GM12892 (cell line): ENCODE results near the gene KCNIP4.
"Not testable (repeated sequence)": the region's sequence is repeated elsewhere in the genome, so short reads cannot be mapped to it uniquely, and the experiment has no call there.

Source experiments
- DNase-seq: peaks from one replicate; pipeline ENCODE4 v3.0.0; 2011; ENCODE audit not compliant: insufficient read length
- FAIRE-seq: peaks from 2 replicates; lab custom pipeline; 2011; peaks lifted over from hg19 to GRCh38; lab: Jason Lieb, UNC
- POLR2A ChIP-seq: IDR thresholded peaks from 2 replicates; pipeline ENCODE4 v1.6.1; 2011; ENCODE audit warnings: low read depth, low read length, control low read depth
- POLR2AphosphoS5 ChIP-seq: IDR thresholded peaks from 2 replicates; pipeline ENCODE4 v1.6.1; 2011; ENCODE audit warnings: low read depth, low read length, control low read depth
- TAF1 ChIP-seq: IDR thresholded peaks from 2 replicates; pipeline ENCODE4 v1.6.1; 2011; ENCODE audit warnings: low read depth, mild to moderate bottlenecking, control low read depth, low read length, borderline replicate concordance

Gene KCNIP4

DNA sequence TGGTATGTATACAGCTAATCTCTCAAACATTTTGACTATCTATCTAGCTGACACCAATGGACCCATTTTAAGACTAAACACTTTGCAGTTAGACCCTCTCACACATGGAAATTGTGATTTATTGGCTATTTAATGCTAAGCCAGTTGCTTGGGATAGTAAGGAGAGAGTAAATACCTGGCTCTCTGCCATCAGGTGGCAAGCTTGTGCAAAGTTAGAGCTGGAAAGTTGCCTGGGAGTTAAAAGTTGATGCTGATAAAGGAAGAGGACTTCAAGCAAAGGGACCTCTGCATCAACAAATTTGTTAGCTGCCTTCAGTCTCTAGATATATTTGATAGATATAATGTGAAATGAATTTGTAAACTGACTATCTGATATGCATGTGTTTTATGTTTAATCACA lies 1187.2 kb downstream of the KCNIP4 start:
- DNase-seq (no peak), FAIRE-seq (no peak)
- TF ChIP-seq POLR2AphosphoS5 (no peak), POLR2A (no peak), TAF1 (no peak)

DNA sequence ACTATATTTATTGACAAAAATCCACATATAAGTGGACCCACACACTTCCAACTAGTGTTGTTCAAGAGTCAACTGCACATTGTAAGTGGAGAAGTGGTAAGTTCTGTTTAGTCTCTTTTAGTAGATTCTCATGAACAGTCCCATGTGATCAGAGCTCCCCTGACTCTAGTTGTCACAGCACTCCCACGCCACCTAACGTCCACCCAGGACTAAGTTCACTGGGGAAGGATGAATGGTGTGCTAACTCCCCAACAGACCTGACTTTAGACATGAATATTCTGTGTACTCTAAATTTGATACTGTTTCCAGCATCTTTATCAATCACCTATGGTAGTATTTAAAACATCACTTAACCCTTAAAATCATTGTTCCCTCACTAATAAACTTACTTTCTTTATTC lies 1188.5 kb downstream of the KCNIP4 start:
- DNase-seq: no peak
- no peak for FAIRE-seq

DNA sequence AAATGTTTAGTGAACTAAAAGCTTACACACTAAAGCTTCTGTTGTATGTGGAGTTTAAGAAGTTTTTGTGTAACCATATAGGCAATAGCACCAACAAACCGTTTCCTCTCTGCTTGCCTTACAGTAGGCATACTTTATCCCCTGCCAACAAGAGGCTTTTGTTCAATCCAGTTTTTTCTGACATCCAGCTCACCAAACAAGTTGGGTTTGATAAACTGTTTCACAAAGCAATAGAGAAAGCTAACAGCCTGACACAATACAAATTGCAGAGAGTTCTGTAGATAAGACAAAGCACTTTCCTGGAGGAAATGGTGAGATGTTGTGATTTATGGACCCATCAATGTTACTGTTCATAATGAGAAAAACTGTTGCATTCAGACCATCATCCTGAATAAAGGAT lies 1194.5 kb downstream of the KCNIP4 start:
- FAIRE-seq (no peak), DNase-seq (no peak)
- TF ChIP-seq POLR2AphosphoS5 (no peak), POLR2A (no peak), TAF1 (no peak)

More for the DNA sequence above, 1188.5 kb downstream of the KCNIP4 start:
- TF ChIP-seq POLR2A (no peak), POLR2AphosphoS5 (no peak), TAF1 (no peak)

DNA sequence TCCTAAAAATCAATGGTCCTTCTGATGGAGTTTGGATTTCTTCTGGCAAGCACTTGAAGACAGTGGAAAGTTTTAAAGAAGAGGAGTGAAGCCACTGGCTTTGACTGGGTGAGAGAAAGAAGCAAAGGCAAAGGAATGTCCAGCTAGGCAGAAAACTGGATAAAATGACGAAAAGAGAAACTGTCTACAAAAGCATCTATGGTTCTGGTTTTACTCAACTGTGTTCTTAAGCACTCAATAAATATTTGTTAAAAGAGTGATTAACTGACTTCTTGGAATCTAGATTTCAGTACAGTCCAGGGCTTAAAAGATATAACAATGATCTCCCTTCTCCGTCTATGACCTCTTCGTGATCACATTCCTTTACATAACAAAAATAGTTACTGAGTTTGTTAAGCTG lies 1195.9 kb downstream of the KCNIP4 start:
- no peak for TF ChIP-seq TAF1
- no peak for TF ChIP-seq POLR2AphosphoS5
- TF ChIP-seq POLR2A: no peak
- DNase-seq: no peak
- no peak for FAIRE-seq

DNA sequence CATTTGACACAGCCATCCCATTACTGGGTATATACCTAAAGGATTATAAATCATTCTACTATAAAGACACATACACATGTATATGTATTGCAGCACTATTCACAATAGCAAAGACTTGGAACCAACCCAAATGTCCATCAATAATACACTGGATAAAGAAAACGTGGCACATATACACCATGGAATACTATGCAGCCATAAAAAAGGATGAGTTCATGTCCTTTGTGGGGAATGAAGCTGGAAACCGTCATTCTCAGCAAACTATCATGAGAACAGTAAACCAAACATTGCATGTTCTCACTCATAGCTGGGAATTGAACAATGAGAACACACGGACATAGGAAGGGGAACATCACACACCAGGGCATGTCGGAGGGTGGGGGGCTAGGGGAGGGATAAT lies 1202.6 kb downstream of the KCNIP4 start:
- FAIRE-seq, DNase-seq: not testable (repeated sequence)

DNA sequence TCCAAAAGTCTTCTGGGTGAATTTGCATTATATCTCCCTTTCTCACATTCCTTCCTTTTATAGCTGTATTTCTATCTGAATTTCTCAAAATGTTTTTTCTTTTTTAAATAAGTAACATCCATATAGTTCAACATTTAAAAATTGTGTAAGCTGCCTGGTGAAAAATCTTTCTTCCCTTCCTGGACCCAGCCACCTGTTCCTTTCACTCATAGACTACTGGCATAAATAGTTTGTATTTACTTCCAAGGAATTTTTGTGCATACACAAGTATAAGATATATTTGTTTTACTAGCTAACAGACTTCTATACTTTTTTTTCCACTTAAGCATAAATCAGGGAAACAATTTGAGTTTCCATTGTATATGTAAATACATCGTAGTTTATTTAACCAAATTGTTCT lies 1212.6 kb downstream of the KCNIP4 start:
- FAIRE-seq: no peak
- no peak for DNase-seq
- no peak for TF ChIP-seq POLR2A
- no peak for TF ChIP-seq POLR2AphosphoS5
- TF ChIP-seq TAF1: no peak

DNA sequence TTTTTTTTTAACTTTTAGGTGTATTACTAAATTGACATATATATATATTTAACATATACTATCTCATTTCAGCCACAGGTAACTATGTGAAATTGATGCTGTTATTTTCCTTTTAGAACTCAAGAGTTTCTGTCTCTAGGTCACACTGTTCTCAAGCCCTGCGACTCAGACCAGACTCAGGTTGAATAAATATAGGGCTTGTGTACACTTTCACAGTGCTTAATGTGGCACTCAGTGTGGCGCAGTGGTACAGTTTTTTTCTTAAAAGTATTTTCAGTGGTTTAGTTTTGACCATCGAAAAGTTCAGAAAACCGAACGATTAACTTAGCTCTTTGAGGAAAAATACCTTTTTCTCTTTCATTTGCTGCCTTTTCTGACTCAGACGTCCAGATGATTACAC lies 1223.7 kb downstream of the KCNIP4 start:
- TF ChIP-seq POLR2A (no peak), POLR2AphosphoS5 (no peak), TAF1 (no peak)
- FAIRE-seq (no peak), DNase-seq (no peak)

DNA sequence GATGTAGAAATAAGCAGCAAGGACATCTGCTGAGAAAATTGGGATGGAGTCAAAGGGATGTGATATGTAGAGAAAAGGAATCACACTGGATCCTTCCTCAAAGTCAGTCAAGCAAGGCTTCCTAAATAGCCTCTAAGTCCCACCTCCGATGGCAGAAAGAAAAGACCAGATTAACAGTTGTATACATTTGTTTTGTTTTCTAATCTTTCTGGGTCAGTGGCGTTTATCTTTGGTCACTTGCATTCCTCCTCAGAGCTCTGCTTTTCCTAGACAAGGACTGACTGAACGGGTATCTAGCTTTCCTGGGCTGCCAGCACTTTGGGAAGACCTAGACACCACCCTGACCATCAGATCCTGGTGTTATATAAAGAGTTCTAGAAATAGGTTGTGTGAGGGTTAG lies 1225.1 kb downstream of the KCNIP4 start:
- FAIRE-seq: no peak
- no peak for TF ChIP-seq POLR2AphosphoS5
- DNase-seq: no peak

DNA sequence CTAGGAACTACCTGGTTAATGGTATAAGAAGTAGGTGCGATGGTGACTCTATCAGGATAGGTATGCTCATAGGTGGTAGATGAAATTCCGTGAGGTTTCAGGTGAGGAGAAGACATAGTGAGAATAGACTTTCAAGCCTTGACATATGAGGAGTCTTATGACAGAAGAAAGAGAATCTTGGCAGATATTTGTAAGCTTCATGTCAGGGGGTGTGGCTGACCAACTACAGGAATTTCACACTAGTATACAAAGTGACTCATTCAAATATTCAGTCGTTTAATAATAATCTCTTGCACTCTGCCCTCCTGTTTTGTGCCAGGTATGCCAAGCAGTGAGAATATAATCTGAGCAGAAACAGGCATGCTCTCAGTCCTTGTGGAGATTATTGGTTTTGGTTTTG lies 1225.6 kb downstream of the KCNIP4 start:
- no peak for DNase-seq
- no peak for TF ChIP-seq TAF1
- no peak for TF ChIP-seq POLR2A
- TF ChIP-seq POLR2AphosphoS5: no peak
- no peak for FAIRE-seq

DNA sequence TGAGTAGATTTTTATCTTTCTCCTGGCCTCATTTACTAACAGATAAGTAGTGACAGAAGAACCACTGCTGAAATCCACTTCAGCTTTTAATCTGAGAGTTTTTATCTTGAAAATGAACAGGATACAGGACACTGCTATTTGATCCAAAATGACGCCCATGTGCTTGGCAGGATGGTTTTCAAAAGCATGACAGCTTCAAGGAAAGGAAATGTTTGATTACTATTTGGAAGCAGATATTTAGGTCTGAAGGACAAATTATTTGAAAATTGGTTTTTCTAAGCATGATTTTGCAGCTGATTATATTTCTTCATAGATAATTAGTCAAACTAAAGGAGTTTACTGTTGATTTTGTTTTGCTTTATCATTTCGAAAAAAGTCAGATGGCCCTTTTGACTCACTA lies 1237.2 kb downstream of the KCNIP4 start:
- no peak for DNase-seq
- TF ChIP-seq POLR2A (no peak), POLR2AphosphoS5 (no peak), TAF1 (no peak)
- FAIRE-seq: no peak

DNA sequence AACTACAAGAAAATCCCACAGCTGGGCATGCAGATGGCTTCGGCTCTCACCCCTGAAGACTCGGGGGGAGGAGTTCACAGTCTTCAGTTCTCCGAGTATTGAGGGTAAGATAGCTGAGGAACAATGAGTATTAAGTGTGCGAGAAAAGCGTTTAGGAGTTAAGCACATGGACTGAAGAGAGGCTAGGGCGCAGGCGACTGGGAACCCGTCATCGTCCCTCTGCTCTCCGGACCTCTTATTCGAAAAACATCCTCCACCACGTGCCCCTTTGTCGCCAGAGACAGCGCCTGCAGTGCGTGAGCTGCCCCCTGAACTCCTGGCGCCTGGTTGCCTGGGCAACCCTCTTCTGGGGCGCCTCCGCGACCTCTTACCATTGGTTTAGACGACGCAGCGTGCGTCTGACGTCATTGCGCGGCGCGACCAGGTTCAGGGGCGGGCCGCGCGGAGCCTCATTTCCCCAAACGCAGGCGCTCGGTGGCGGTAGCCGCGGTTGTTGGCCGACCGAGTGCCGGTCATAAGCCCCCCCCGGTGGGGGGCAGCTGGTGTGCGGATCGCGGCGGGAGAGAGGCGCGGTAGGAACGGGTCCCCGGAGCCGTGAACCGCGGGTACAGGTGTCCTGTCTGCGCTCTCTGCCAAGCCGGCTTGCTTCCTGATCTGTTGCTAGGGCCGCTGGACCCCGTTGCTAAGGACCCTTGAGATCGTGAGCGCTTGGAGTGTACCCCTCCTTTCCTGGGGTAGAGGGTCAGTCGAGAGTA lies 1248.4 kb downstream of the KCNIP4 start, which contains the start of gene PACRGL:
TSS of gene PACRGL (plus strand) at position 452 of the 755 bp plus-strand sequence. CDS start 4,024 bp downstream, outside the sequence.
- peak; percentile 98 for FAIRE-seq
- peak; percentile 60 for DNase-seq
- peak; percentile 60; the same call in 1 of the 2 replicates for TF ChIP-seq POLR2A
- peak; percentile 58; the same call in 1 of the 2 replicates for TF ChIP-seq TAF1
- TF ChIP-seq POLR2AphosphoS5: 0 out of 2 replicates have a peak, but pooled peaks have one; percentile 40

DNA sequence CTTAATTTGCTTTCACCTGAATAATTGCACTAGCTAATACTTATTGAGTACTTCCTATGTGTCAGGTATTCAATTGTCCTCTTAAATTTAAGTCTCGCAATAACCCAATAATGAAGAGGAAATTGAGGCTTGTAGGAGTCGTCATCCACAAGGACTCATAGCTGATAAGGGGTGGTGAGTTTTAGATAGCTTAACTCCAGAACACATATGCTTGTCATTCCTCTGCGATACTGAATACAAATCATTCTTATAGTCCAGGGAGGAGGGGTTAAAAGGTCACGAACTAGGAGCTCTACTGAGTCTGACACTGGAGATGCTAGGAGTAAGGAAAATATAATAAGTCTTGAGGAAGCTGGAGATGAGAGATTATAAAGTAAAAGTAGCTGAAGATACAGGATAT lies 1249.8 kb downstream of the KCNIP4 start:
- FAIRE-seq (no peak), DNase-seq (no peak)
- TF ChIP-seq POLR2AphosphoS5: no peak
- TF ChIP-seq POLR2A: no peak
- no peak for TF ChIP-seq TAF1

DNA sequence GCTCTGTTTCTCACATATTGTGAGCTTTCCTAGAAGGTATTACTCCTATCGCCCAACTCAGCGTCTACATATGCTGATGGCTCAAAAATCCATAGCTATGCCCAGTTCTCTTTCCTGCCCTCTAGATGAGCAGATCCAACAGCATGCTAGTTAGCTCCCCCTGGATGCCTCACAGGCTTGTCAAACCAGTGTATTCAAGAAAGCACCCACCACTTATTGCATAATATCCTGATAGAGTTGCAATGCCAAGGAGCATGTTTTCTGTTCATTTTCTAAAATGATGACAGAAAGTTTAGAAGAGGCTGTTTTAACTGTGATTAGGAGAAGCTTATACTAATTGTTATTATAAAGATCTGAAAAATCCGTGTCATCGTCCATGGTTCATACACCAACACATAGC lies 1250.2 kb downstream of the KCNIP4 start:
- no peak for FAIRE-seq
- TF ChIP-seq POLR2A: no peak
- TF ChIP-seq TAF1: no peak
- no peak for TF ChIP-seq POLR2AphosphoS5
- DNase-seq: no peak

DNA sequence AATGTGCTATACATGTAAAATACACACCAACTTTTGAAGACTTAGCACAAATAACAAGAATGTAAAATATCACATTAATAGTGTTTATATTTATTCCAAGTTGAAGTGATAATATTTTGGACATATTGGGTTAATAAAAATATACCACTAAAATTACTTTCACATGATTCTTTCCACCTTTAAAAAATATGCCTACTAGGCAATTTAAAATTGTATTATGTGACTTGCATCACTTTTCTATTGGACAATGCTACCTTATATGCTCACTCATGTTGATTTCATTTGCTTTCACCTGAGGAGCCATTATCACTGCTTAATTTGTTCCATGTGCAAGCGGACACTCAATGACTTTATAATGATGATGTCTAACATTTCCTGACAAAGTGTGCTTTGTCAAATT lies 1251.8 kb downstream of the KCNIP4 start:
- FAIRE-seq (no peak), DNase-seq (no peak)
- no peak for TF ChIP-seq POLR2AphosphoS5
- TF ChIP-seq POLR2A: no peak
- TF ChIP-seq TAF1: no peak
